ENCODE measurements around the gene SEC24D. TPM values are rescaled to one million over a fixed set of nuclear protein-coding genes. Genes with fewer than 3 reads are reported as not detected.
"Not testable (repeated sequence)": the region's sequence is repeated elsewhere in the genome, so short reads cannot be mapped to it uniquely, and the experiment has no call there.

SEC24D gene
- total RNA-seq, 1 donor: 16.2 TPM

- no peak for DNase-seq (ENCODE audit: low read depth in 2 of 3, low spot score in 2 of 3)
Observed at GRCh38 chr4:118811832-118812231, 24.1 kb downstream of the SEC24D start.

- DNase-seq (ENCODE audit: low read depth in 2 of 3, low spot score in 2 of 3): no peak
Observed at GRCh38 chr4:118810991-118811764, 24.7 kb downstream of the SEC24D start.

GRCh38 chr4:118807659-118808058 is 28.3 kb downstream of the SEC24D start:
- DNase-seq (ENCODE audit: low read depth in 2 of 3, low spot score in 2 of 3): no peak

- DNase-seq (ENCODE audit: low read depth in 2 of 3, low spot score in 2 of 3): no peak
Observed at GRCh38 chr4:118803253-118803652, 32.7 kb downstream of the SEC24D start.

DNA sequence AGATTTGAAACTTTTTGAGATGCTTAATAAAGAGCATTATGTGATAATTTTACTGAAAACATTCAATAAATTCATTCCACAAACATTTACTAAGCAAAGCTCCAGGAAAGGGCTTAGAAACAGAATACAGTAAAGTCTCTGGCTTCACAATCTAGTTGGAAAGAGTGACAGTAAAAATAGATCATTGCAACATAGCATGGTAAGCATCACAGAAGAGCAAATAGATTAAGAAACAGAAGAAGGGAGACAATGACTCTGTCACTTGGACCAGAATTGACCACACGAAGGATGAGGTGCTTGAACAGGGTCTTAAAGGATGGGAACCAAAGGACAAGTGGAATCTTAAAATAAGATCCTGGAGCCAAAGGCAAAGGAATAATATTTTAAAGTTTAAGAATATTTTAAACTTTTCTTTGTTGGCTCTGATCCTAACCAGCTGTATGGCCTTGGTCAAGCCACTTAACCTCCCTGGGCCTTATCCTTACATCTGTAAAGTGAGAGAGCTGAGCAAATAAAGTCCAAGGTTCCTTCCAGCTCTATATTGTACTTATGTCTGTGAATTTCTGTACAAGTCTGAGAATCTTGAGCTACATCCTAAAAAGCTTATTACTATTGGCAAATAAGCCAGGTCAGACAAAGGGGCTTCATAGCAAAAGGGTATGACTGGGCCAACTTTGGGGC is 33.9 kb downstream of the SEC24D start:
- no peak for DNase-seq (ENCODE audit: low read depth in 2 of 3, low spot score in 2 of 3)

GRCh38 chr4:118799231-118799942 is 36.5 kb downstream of the SEC24D start:
- no peak for DNase-seq (ENCODE audit: low read depth in 2 of 3, low spot score in 2 of 3)

- DNase-seq (ENCODE audit: low read depth in 2 of 3, low spot score in 2 of 3): no peak
Observed at GRCh38 chr4:118798658-118799057, 37.3 kb downstream of the SEC24D start.

DNA sequence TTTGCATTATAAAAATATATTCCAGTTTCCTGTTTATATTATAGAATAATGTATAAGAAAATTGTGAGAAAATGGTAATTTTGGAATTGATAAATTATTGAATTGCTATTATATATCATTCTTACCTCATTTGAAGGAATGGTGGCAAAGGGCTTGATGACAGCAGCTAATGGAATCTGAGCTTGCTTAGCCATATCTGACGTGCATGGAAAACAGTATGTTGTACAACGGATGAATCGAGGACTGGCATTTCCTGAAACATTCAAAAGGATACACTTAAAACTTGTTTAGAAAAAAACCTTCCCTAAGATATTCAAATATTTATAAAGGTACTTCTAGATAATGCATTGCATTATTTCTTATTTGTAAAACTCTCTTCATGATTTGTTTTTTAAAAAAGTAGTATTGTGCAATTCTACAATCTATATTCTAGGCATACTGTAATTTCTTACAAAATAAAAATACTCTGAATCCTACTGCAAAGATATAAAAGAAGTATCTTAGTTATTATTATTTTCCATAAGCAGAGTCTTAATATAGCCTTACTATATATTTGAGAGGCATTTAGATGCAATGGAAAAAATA is 38.3 kb downstream of the SEC24D start:
- no peak for DNase-seq (ENCODE audit: low read depth in 2 of 3, low spot score in 2 of 3)

DNA sequence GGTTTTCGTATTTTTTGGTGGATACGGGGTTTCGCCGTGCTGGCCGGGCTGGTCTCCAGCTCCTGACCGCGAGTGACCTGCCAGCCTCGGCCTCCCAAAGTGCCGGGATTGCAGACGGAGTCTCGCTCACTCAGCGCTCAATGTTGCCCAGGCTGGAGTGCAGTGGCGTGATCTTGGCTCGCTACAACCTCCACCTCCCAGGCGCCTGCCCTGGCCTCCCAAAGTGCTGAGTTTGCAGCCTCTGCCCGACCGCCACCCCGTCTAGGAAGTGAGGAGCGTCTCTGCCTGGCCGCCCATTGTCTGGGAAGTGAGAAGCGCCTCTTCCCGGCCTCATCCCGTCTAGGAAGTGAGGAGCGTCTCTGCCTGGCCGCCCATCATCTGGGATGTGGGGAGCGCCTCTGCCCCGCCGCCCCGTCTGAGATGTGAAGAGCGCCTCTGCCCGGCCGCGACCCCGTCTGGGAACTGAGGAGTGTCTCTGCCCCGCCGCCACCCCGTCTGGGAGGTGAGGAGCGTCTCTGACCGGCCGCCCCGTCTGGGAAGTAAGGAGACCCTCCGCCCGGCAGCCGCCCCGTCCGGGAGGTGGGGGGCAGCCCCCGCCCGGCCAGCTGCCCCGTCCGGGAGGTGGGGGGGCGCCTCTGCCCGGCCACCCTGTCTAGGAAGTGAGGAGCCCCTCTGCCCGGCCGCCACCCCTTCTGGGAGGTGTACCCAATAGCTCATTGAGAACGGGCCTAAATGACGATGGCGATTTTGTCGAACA is 44.1 kb downstream of the SEC24D start:
- not testable (repeated sequence) for DNase-seq (ENCODE audit: low read depth in 2 of 3, low spot score in 2 of 3)

DNA sequence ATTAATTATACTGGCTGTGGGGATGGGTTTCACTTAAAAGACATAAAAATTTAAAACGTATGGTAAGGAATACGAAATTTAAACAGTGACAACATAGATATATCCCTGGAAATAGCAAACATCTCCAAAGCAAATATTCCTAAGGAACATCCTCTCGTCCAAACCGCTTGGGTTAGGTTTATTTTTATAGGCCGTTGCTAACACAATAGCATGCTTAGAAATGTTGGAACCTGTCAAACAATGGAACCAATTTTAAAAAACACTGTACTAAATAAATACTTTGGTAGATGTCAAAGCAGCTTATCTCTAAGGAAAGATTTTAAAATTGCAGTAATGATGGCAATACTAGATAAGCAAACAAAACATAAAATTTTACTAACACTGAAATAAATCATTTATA is 45.4 kb downstream of the SEC24D start:
- no peak for DNase-seq (ENCODE audit: low read depth in 2 of 3, low spot score in 2 of 3)

DNA sequence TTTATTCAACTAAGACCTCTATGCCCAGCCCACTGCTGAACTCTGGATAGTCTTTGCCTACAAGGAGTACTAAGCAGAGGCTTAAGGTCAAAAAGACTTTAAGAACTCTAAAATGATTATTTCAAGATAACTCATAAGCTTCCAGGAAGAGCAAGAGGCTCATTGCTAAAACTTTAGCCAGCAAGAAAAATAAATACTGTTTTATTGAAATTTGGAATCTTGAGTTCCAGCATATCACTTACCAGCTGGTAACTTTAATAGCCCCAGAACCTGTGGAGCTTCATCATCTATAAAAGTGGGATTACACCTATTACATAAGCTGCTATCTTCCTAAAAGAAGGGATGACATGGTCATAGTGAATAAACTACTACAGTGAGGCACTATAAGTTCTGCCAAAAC is 47.0 kb downstream of the SEC24D start:
- no peak for DNase-seq (ENCODE audit: low read depth in 2 of 3, low spot score in 2 of 3)

DNA sequence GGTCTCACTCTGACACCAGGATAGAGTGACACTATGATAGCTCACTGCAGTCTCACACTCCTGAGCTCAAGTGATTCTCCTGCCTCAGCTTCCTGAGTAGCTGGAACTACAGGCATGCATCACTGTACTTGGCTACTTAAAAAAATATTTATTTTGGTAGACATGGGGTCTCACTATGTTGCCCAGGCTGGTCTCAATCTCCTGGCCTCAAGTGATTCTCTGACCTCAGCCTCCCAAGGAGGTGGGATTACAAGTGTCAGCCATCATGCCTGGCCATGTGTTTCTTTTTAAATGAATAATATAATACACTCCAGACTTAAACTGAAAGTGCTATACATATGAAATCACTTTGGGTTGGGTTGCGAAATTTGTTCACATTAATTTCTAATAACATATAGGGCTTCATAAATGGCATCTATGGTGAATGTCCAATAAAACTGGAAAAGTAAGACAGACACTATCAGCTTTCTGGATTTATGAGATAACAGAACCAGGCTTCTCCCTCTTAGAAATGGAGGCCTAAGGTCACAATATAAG is 48.0 kb downstream of the SEC24D start:
- no peak for DNase-seq (ENCODE audit: low read depth in 2 of 3, low spot score in 2 of 3)

- no peak for DNase-seq (ENCODE audit: low read depth in 2 of 3, low spot score in 2 of 3)
Observed at GRCh38 chr4:118784776-118785175, 51.1 kb downstream of the SEC24D start.

- no peak for DNase-seq (ENCODE audit: low read depth in 2 of 3, low spot score in 2 of 3)
Observed at GRCh38 chr4:118783887-118784286, 52.0 kb downstream of the SEC24D start.

GRCh38 chr4:118782886-118783285 is 53.0 kb downstream of the SEC24D start:
- not testable (repeated sequence) for DNase-seq (ENCODE audit: low read depth in 2 of 3, low spot score in 2 of 3)

DNA sequence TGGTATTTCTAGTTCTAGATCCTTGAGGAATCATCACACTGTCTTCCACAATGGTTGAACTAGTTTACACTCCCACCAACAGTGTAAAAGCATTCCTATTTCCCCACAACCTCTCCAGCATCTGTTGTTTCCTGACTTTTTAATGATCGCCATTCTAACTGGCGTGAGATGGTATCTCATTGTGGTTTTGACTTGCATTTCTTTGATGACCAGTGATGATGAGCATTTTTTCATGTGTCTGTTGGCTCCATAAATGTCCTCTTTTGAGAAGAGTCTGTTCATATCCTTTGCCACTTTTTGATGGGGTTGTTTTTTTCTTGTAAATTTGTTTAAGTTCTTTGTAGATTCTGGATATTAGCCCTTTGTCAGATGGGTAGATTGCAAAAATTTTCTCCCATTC is 58.3 kb downstream of the SEC24D start:
- not testable (repeated sequence) for DNase-seq (ENCODE audit: low read depth in 2 of 3, low spot score in 2 of 3)

DNA sequence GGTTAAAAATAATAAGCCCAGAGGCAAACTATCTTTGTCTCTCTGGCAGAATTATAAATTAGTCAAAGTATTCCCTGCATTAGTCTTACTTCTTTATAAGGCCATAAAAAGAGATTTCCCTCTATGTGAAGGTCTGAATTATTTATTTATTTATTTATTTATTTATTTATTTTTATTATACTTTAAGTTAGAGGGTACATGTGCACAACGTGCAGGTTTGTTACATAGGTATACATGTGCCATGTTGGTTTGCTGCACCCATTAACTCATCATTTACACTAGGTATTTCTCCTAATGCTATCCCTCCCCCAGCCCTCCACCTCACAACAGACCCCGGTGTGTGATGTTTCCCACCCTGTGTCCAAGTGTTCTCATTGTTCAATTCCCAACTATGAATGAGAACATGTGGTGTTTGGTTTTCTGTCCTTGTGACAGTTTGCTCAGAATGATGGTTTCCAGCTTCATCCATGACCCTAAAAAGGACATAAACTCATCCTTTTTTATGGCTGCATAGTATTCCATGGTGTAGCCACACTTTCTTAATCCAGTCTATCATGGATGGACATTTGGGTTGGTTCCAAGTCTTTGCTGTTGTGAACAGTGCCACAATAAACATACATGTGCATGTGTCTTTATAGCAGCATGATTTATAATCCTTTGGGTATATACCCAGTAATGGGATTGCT is 58.8 kb downstream of the SEC24D start:
- DNase-seq (ENCODE audit: low read depth in 2 of 3, low spot score in 2 of 3): not testable (repeated sequence)

- no peak for DNase-seq (ENCODE audit: low read depth in 2 of 3, low spot score in 2 of 3)
Observed at GRCh38 chr4:118776157-118776954, 59.6 kb downstream of the SEC24D start.

DNA sequence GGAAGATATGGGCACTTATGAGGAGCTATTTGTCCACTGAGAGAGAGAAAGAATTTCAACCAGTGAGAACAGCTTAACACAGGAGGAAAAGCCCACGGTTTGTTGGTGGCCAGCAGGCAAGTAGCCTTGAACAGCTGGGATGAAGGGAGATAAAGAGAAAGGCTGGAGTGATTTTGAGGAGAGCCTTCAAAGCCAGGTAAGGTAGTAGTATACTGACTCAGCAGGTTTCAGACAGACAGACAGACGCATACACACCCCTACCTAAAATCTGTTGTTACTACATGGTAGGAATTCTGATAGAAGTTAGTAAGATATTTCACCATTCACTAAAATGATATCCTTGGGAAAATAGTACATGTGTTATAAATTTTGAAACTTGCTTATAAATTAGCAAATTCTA is 60.5 kb downstream of the SEC24D start:
- no peak for DNase-seq (ENCODE audit: low read depth in 2 of 3, low spot score in 2 of 3)
